PFSK-1 (cell line): ENCODE data around the gene CA11.

Experiments
- FOXP2 ChIP-seq: optimal IDR thresholded peaks from 2 replicates; pipeline ENCODE3; 2011; ENCODE audit warnings: borderline replicate concordance, control low read depth, inconsistent platforms; ENCODE audit not compliant: insufficient read depth; ENCODE audit errors: extremely low read length, extremely low read depth
- POLR2AphosphoS5 ChIP-seq: IDR thresholded peaks from 2 replicates; pipeline ENCODE4 v1.6.1; 2012; ENCODE audit warnings: low read depth, mild to moderate bottlenecking, control low read depth, low read length, moderate library complexity
- SIN3A ChIP-seq: IDR thresholded peaks from 2 replicates; pipeline ENCODE4 v1.6.1; 2012; ENCODE audit warnings: mild to moderate bottlenecking, low read length, moderate library complexity, borderline replicate concordance; ENCODE audit not compliant: insufficient read depth
- TAF1 ChIP-seq: IDR thresholded peaks from 2 replicates; pipeline ENCODE4 v1.6.1; 2012; ENCODE audit warnings: low read length, control low read depth, borderline replicate concordance; ENCODE audit not compliant: insufficient read depth
- TF ChIP-seq, protein P1 (sequence below), 2 experiments: IDR thresholded peaks; 2 replicates each; pipeline versions ENCODE4 v1.6.1 to v1.8.0; 2011 to 2012; ENCODE audit warnings: low read depth in 2 of 2, low read length in 2 of 2, control low read depth in 1 of 2, inconsistent platforms in 1 of 2, mild to moderate bottlenecking in 1 of 2, moderate library complexity in 1 of 2; ENCODE audit not compliant: insufficient read depth in 1 of 2

DNA sequence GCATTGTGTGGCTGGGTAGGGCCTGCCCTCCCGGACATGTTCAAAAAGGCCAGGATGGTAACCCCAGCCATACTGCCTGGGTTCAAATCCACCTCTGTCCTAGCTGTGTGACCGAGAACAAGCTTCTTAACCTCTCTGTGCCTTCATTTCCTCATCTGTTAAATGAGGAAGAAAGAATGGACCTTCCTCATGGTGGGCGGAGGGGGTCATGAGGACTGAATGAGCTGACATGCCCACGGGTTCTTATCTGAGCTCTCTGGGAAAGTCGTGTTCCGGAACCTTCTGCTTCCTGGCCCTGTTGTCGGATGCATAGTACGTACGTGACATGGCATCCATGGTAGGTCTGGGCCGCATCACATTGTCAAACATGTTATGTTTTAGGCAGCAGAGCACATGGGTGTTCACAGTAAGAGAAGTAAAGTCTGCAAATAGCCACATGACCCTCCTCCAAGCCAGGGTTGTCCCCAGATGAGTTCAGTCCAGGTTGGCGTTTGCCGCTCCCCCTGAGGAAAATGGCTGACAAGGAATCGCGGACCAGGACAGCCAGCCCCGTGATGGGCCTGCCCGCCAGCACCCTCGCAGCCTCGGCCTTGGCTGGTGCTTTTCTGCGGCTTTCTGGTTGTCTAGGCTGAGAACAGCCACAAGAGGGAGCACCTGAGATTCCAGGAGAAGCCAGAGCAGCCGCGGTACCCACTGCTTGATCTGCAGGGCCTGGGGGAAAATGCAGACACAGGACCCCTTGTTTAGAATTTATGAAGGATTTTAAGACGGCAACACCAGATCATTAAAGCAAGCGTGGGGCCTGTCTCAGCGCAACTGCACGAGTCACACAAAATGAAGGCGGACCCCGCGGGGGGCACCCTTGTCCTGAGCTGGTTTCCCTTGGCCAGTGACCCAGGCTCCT lies 29.2 kb upstream of the CA11 start:
- TF ChIP-seq POLR2AphosphoS5 = 0 out of 2 replicates have a peak, but pooled peaks have one; percentile 23
- TF ChIP-seq TAF1 = no peak
- TF ChIP-seq SIN3A = no peak
- TF ChIP-seq, protein P1, sequence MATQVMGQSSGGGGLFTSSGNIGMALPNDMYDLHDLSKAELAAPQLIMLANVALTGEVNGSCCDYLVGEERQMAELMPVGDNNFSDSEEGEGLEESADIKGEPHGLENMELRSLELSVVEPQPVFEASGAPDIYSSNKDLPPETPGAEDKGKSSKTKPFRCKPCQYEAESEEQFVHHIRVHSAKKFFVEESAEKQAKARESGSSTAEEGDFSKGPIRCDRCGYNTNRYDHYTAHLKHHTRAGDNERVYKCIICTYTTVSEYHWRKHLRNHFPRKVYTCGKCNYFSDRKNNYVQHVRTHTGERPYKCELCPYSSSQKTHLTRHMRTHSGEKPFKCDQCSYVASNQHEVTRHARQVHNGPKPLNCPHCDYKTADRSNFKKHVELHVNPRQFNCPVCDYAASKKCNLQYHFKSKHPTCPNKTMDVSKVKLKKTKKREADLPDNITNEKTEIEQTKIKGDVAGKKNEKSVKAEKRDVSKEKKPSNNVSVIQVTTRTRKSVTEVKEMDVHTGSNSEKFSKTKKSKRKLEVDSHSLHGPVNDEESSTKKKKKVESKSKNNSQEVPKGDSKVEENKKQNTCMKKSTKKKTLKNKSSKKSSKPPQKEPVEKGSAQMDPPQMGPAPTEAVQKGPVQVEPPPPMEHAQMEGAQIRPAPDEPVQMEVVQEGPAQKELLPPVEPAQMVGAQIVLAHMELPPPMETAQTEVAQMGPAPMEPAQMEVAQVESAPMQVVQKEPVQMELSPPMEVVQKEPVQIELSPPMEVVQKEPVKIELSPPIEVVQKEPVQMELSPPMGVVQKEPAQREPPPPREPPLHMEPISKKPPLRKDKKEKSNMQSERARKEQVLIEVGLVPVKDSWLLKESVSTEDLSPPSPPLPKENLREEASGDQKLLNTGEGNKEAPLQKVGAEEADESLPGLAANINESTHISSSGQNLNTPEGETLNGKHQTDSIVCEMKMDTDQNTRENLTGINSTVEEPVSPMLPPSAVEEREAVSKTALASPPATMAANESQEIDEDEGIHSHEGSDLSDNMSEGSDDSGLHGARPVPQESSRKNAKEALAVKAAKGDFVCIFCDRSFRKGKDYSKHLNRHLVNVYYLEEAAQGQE (IDR thresholded peaks at IDR 0.05; ENCODE audit: insufficient read depth in 1 of 2, low read depth in 2 of 2, low read length in 2 of 2) = no peak
- TF ChIP-seq FOXP2 = no peak
